Neural cell (in vitro differentiated cells): Measurements from ENCODE around the gene GZF1.

Experiments
- EP300 ChIP-seq: fragments of 450-650 bp; conservative IDR thresholded peaks from 2 replicates; pipeline ENCODE4 v1.6.1; 2014; ENCODE audit warnings: antibody characterized with exemption, mild to moderate bottlenecking, moderate library complexity; ENCODE audit not compliant: poor library complexity, severe bottlenecking
- EZH2 ChIP-seq: fragments of 200-600, 300-800 bp; shearing (Covaris generic), sonication (generic); IDR thresholded peaks from 2 replicates; pipeline ENCODE4 v1.6.1; 2014; ENCODE audit warnings: antibody characterized with exemption, low read length, borderline replicate concordance, mild to moderate bottlenecking; ENCODE audit not compliant: insufficient read depth, poor library complexity, severe bottlenecking
- POLR2AphosphoS5 ChIP-seq: IDR thresholded peaks from 2 replicates; pipeline ENCODE4 v1.6.1; 2012
- RAD21 ChIP-seq: fragments of 450-650 bp; conservative IDR thresholded peaks from 2 replicates; pipeline ENCODE4 v1.6.1; 2014; ENCODE audit warnings: antibody characterized with exemption, mild to moderate bottlenecking, moderate library complexity
- TF ChIP-seq, protein P1 (sequence below): fragments of 450-650 bp; IDR thresholded peaks from 2 replicates; pipeline ENCODE4 v1.5.1; 2014; ENCODE audit warnings: antibody characterized with exemption, mild to moderate bottlenecking, moderate library complexity; ENCODE audit not compliant: poor library complexity, severe bottlenecking
- TF ChIP-seq, protein P2 (sequence below): IDR thresholded peaks from 2 replicates; pipeline ENCODE4 v1.6.1; 2012; ENCODE audit warnings: borderline replicate concordance

DNA sequence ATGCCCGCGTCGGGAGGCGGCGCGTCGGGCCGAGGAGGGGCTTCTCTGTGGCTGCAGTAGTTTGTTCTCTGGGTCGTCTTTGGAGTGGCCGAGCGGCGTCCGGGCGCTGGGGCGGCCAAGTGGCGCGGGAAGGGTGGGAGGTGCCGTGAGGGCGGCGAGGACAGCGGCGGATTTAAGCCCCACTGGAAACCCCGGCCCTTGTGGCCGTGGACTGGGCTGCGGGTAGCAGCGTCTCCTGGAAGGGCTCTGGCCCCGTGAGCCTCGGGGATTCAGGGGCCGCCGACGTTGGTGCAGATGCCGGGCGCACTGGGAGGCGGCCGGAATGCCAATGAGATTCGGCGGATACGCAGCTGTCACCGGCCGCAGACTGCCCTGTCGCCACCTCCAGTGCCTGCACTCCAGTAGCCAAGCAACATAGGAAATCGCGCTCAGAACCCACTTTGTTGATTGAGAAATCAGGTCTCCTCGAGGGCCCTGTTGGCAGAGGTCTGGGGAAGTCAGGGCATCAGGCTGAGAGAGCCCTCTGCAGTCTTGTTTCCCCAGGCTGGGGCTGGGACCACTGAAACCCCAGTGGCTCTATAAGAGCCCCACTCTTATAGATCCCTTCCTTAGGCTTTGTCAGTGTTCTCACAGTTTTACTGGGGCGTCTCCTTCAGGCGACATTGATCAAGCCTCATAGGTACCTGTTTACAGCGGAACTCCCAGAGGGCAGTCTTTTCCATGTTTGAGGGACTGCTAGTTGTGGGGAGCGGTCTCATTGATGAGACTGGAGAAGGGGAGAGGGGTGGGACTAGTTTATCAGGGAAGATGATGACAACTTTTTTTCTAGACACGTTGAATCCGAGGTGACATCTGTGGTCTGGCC, 642 bp downstream of the GZF1 start:
- TF ChIP-seq, protein P1, sequence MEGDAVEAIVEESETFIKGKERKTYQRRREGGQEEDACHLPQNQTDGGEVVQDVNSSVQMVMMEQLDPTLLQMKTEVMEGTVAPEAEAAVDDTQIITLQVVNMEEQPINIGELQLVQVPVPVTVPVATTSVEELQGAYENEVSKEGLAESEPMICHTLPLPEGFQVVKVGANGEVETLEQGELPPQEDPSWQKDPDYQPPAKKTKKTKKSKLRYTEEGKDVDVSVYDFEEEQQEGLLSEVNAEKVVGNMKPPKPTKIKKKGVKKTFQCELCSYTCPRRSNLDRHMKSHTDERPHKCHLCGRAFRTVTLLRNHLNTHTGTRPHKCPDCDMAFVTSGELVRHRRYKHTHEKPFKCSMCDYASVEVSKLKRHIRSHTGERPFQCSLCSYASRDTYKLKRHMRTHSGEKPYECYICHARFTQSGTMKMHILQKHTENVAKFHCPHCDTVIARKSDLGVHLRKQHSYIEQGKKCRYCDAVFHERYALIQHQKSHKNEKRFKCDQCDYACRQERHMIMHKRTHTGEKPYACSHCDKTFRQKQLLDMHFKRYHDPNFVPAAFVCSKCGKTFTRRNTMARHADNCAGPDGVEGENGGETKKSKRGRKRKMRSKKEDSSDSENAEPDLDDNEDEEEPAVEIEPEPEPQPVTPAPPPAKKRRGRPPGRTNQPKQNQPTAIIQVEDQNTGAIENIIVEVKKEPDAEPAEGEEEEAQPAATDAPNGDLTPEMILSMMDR: no peak
- no peak for TF ChIP-seq RAD21
- TF ChIP-seq, protein P2, sequence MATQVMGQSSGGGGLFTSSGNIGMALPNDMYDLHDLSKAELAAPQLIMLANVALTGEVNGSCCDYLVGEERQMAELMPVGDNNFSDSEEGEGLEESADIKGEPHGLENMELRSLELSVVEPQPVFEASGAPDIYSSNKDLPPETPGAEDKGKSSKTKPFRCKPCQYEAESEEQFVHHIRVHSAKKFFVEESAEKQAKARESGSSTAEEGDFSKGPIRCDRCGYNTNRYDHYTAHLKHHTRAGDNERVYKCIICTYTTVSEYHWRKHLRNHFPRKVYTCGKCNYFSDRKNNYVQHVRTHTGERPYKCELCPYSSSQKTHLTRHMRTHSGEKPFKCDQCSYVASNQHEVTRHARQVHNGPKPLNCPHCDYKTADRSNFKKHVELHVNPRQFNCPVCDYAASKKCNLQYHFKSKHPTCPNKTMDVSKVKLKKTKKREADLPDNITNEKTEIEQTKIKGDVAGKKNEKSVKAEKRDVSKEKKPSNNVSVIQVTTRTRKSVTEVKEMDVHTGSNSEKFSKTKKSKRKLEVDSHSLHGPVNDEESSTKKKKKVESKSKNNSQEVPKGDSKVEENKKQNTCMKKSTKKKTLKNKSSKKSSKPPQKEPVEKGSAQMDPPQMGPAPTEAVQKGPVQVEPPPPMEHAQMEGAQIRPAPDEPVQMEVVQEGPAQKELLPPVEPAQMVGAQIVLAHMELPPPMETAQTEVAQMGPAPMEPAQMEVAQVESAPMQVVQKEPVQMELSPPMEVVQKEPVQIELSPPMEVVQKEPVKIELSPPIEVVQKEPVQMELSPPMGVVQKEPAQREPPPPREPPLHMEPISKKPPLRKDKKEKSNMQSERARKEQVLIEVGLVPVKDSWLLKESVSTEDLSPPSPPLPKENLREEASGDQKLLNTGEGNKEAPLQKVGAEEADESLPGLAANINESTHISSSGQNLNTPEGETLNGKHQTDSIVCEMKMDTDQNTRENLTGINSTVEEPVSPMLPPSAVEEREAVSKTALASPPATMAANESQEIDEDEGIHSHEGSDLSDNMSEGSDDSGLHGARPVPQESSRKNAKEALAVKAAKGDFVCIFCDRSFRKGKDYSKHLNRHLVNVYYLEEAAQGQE: peak; percentile 60
- no peak for TF ChIP-seq POLR2AphosphoS5
- no peak for TF ChIP-seq EZH2
- TF ChIP-seq EP300: no peak
